ENCODE results near the gene TXNL4A. TPM values are rescaled to one million over a fixed set of nuclear protein-coding genes. Genes with fewer than 3 reads are reported as not detected.

The TXNL4A gene
- total and polyA plus RNA-seq, 3 donors from 2014 or later = 37.4 to 158 (median 47.0) TPM

- intact Hi-C loops (cut with DNase I; ENCODE audit: low total_unique reads) = no loop called here
- no peaks in the 10 kb centered on the region for H3K9me3 ChIP-seq
- no peaks in the 10 kb centered on the region for H3K36me3 ChIP-seq (ENCODE audit: low read depth, missing control alignments)
- WGBS, 2 donors = 61 to 75% methylated on average over 16 of the region's 16 CpGs
- TF ChIP-seq POLR2A (IDR thresholded peaks at IDR 0.05) (no peak), CTCF (IDR thresholded peaks at IDR 0.05) (no peak)
- DNase-seq = peak; percentile 84
- no peaks in the 10 kb centered on the region for H3K4me1 ChIP-seq
- peak overlapping the region; percentile 50 to 61 for H3K27ac ChIP-seq
- no peaks in the 10 kb centered on the region for H3K27me3 ChIP-seq
- H3K4me3 ChIP-seq = no peak overlapping the region
Measured at GRCh38 chr18:80009661-80010550, 21.5 kb upstream of the TXNL4A start.

GRCh38 chr18:80006724-80007123, 18.4 kb upstream of the TXNL4A start:
- Histone ChIP-seq H3K27ac (no peak overlapping the region), H3K9me3 (no peaks in the 10 kb centered on the region), H3K4me3 (no peak overlapping the region), H3K36me3 (ENCODE audit: low read depth, missing control alignments) (no peaks in the 10 kb centered on the region), H3K27me3 (no peaks in the 10 kb centered on the region), H3K4me1 (no peaks in the 10 kb centered on the region)
- 72 to 74% methylated on average over 7 of the region's 7 CpGs for WGBS, 2 donors
- DNase-seq = no peak
- TF ChIP-seq CTCF (IDR thresholded peaks at IDR 0.05) (no peak), POLR2A (IDR thresholded peaks at IDR 0.05) (no peak)
- intact Hi-C loops (cut with DNase I; ENCODE audit: low total_unique reads) = no loop called here

GRCh38 chr18:80004600-80005342, 16.4 kb upstream of the TXNL4A start:
- no peak for TF ChIP-seq CTCF (IDR thresholded peaks at IDR 0.05)
- no peak for TF ChIP-seq POLR2A (IDR thresholded peaks at IDR 0.05)

GRCh38 chr18:80002468-80002867, 14.1 kb upstream of the TXNL4A start:
- H3K4me1 ChIP-seq = no peaks in the 10 kb centered on the region
- H3K27ac ChIP-seq = no peak overlapping the region
- no peaks in the 10 kb centered on the region for H3K9me3 ChIP-seq
- no peak for DNase-seq
- intact Hi-C loops (cut with DNase I; ENCODE audit: low total_unique reads) = no loop called here
- H3K4me3 ChIP-seq = no peak overlapping the region
- WGBS, 2 donors = 95% methylated on average over 5 of the region's 5 CpGs
- TF ChIP-seq CTCF (IDR thresholded peaks at IDR 0.05) (no peak), POLR2A (IDR thresholded peaks at IDR 0.05) (no peak)
- no peaks in the 10 kb centered on the region for H3K36me3 ChIP-seq (ENCODE audit: low read depth, missing control alignments)
- H3K27me3 ChIP-seq = no peaks in the 10 kb centered on the region

More at GRCh38 chr18:80004600-80005342, 16.4 kb upstream of the TXNL4A start:
- intact Hi-C loops (cut with DNase I; ENCODE audit: low total_unique reads) = no loop called here
- WGBS, 2 donors = 85 to 89% methylated on average over 12 of the region's 12 CpGs
- Histone ChIP-seq H3K4me1 (no peaks in the 10 kb centered on the region), H3K4me3 (no peak overlapping the region), H3K27ac (no peak overlapping the region), H3K27me3 (no peaks in the 10 kb centered on the region), H3K36me3 (ENCODE audit: low read depth, missing control alignments) (no peaks in the 10 kb centered on the region), H3K9me3 (no peaks in the 10 kb centered on the region)
- DNase-seq = no peak

Measured in testis (tissue), 3 donors.